ENCODE data around the gene CTNND2. TPM values are rescaled to one million over a fixed set of nuclear protein-coding genes. Genes with fewer than 3 reads are reported as not detected.

The CTNND2 gene
- total RNA-seq, 4 donors from 2014 or later = 1.3 to 2.5 (median 2.1) TPM

GRCh38 chr5:11655681-11656080 lies 248.6 kb downstream of the CTNND2 start:
- Histone ChIP-seq H3K27ac (replicated peaks in 1 of 4) (no peak overlapping the region), H3K36me3 (no peaks in the 10 kb centered on the region), H3K4me3 (no peak overlapping the region), H3K27me3 (no peaks in the 10 kb centered on the region), H3K9me3 (peaks cover 0 to 10% (median 4%) of the 10 kb centered on the region in 4 donors), H3K4me1 (no peaks in the 10 kb centered on the region)
- TF ChIP-seq POLR2A (IDR thresholded peaks at IDR 0.05; ENCODE audit: low read depth) (no peak), EP300 (IDR thresholded peaks at IDR 0.05) (no peak), CTCF (IDR thresholded peaks at IDR 0.05) (no peak), POLR2AphosphoS5 (IDR thresholded peaks at IDR 0.05) (no peak)
- 90% methylated on average over 4 of the region's 4 CpGs for WGBS
- intact Hi-C loops (cut with DNase I) = no loop called here
- no peak for DNase-seq (ENCODE audit: extremely low spot score)

GRCh38 chr5:11650936-11651335 lies 253.3 kb downstream of the CTNND2 start:
- no peak overlapping the region for H3K4me3 ChIP-seq

GRCh38 chr5:11646141-11646540 lies 258.1 kb downstream of the CTNND2 start:
- WGBS = 23% methylated on average over 3 of the region's 3 CpGs
- H3K4me1 ChIP-seq = no peaks in the 10 kb centered on the region
- DNase-seq (ENCODE audit: extremely low spot score) = no peak
- no peak overlapping the region for H3K4me3 ChIP-seq
- peaks cover 0 to 12% (median 3%) of the 10 kb centered on the region in 4 donors for H3K9me3 ChIP-seq
- H3K27ac ChIP-seq (replicated peaks in 1 of 4) = no peak overlapping the region
- intact Hi-C loops (cut with DNase I) = no loop called here
- H3K36me3 ChIP-seq = no peaks in the 10 kb centered on the region
- TF ChIP-seq POLR2AphosphoS5 (IDR thresholded peaks at IDR 0.05) (no peak), CTCF (IDR thresholded peaks at IDR 0.05) (no peak), POLR2A (IDR thresholded peaks at IDR 0.05; ENCODE audit: low read depth) (no peak), EP300 (IDR thresholded peaks at IDR 0.05) (no peak)
- no peaks in the 10 kb centered on the region for H3K27me3 ChIP-seq

More at GRCh38 chr5:11650936-11651335, 253.3 kb downstream of the CTNND2 start:
- Histone ChIP-seq H3K27ac (replicated peaks in 1 of 4) (no peak overlapping the region), H3K4me1 (no peaks in the 10 kb centered on the region), H3K36me3 (no peaks in the 10 kb centered on the region), H3K27me3 (no peaks in the 10 kb centered on the region), H3K9me3 (peaks cover 0 to 15% (median 6%) of the 10 kb centered on the region in 4 donors)
- intact Hi-C loops (cut with DNase I) = no loop called here
- no peak for DNase-seq (ENCODE audit: extremely low spot score)
- WGBS = 100% methylated on average over 1 of the region's 1 CpG
- TF ChIP-seq CTCF (IDR thresholded peaks at IDR 0.05) (no peak), POLR2A (IDR thresholded peaks at IDR 0.05; ENCODE audit: low read depth) (no peak), EP300 (IDR thresholded peaks at IDR 0.05) (no peak), POLR2AphosphoS5 (IDR thresholded peaks at IDR 0.05) (no peak)

- no peaks in the 10 kb centered on the region for H3K36me3 ChIP-seq
- H3K4me1 ChIP-seq = peaks cover 0 to 3% (median 0%) of the 10 kb centered on the region in 4 donors
- H3K27ac ChIP-seq (replicated peaks in 1 of 4) = no peak overlapping the region
- H3K4me3 ChIP-seq = no peak overlapping the region
- DNase-seq (ENCODE audit: extremely low spot score) = no peak
- 57% methylated on average over 3 of the region's 3 CpGs for WGBS
- TF ChIP-seq POLR2A (IDR thresholded peaks at IDR 0.05; ENCODE audit: low read depth) = no peak
- no peak for TF ChIP-seq EP300 (IDR thresholded peaks at IDR 0.05)
- no peak for TF ChIP-seq CTCF (IDR thresholded peaks at IDR 0.05)
- TF ChIP-seq POLR2AphosphoS5 (IDR thresholded peaks at IDR 0.05) = no peak
- intact Hi-C loops (cut with DNase I) = no loop called here
- H3K9me3 ChIP-seq = no peaks in the 10 kb centered on the region
- H3K27me3 ChIP-seq = no peaks in the 10 kb centered on the region
Observed at GRCh38 chr5:11642438-11642837, 261.8 kb downstream of the CTNND2 start.

All from esophagus muscularis mucosa (tissue), 4 donors.